ENCODE measurements around the gene VAX1.

DNA sequence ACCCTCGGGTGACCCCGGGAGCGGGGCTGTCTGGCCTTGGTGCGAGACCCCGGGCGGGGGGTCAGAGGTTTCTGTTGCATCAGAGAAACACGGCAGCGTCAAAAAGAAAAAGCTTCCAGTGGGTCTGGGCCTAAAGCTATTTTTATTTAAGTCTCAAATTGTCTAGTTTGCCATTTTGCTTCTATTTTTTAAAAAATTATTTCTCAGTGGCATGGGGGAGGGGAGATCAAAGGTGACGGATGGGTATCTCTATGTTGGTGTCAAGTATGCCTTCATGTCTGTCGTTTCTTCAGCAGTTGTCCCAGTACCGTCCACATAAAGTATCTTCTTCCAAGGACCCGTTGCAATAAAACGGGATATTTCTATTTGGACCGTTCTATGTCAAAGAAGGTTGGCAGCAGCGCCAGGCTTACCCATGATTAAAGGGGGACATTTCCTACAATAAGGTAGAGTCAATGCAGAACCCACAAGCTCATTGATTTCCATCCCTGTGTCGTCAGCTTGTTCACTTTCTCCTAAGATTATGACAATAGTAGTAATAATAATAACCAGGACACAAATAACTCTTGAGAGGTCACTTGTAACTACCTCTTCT, 26.0 kb upstream of the VAX1 start:
- no peak for TF ChIP-seq CTCF (IDR thresholded peaks at IDR 0.05)
- no peak for TF ChIP-seq EP300 (IDR thresholded peaks at IDR 0.05)
- TF ChIP-seq POLR2A (IDR thresholded peaks at IDR 0.05) = no peak
- TF ChIP-seq POLR2AphosphoS5 (IDR thresholded peaks at IDR 0.05) = no peak
